ENCODE measurements around the gene NDUFA8.

NDUFA8 gene

GRCh38 chr9:122186301-122186700, 26.7 kb upstream of the NDUFA8 start:
- no peak for DNase-seq (ENCODE audit: low read depth in 1 of 2, low spot score in 1 of 2)

- DNase-seq (ENCODE audit: low read depth in 1 of 2, low spot score in 1 of 2): no peak
Measured at GRCh38 chr9:122184551-122184950, 25.0 kb upstream of the NDUFA8 start.

GRCh38 chr9:122183501-122183900, 23.9 kb upstream of the NDUFA8 start:
- DNase-seq (ENCODE audit: low read depth in 1 of 2, low spot score in 1 of 2): no peak

- DNase-seq (ENCODE audit: low read depth in 1 of 2, low spot score in 1 of 2): no peak
Measured at GRCh38 chr9:122180633-122181032, 21.1 kb upstream of the NDUFA8 start.

DNA sequence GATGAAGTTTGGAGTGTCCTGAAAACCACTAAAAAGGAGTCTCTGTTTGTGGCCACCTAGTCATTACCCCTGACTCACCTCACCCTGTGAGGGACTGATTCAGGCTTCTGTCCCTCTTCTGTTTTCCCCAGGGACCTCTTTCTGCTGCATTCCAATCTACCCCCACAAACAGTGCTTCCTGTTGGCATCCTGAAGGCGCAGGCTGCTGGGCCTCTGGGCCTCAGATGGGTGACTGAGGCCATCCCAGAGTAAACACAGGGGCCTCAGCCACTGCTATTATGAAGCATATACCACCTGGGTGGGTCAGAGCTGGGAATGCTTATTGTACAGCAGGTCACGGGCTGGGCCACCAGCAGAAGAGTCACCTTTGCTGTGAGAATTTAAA, 20.1 kb upstream of the NDUFA8 start:
- DNase-seq (ENCODE audit: low read depth in 1 of 2, low spot score in 1 of 2): no peak

GRCh38 chr9:122179054-122179689, 19.6 kb upstream of the NDUFA8 start:
- DNase-seq (ENCODE audit: low read depth in 1 of 2, low spot score in 1 of 2): no peak

DNA sequence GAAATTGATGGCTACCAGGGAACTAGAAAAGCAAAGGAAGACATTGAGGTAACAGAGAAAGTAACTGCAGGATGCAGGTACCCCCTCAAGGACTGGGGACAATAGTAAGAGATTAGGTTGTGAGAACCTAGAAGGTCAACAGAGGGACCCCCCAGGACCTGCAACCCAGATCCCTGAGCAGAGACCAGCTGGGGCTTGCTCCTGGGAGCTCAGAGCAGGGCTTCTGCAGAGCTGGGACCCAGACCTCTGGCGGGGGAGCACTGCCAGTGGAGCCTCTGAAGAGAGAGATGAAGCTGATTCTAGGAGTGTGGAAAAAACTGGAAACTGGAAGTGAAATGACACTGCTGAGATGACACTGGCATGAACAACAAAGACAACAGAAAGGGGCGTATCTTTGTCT, 17.3 kb upstream of the NDUFA8 start:
- no peak for DNase-seq (ENCODE audit: low read depth in 1 of 2, low spot score in 1 of 2)

DNA sequence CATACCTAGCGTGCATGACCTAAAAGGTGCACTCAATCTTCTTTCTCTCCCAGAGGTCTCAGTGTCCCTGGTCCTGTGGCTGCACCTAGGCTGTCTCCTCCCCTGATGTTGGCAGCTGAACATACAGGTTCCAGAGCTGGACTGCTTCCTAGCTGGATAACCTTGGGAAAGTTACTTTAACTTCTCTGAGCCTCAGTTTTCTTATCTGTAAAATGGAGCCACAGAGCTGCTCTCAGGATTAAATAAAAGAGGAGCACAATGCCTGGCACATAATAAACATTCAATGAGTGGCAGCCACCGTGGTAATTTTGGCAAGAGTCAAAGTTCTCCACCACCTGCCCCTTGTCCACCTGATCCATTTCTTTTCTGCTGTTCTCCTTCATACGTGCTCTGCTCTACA, 14.1 kb upstream of the NDUFA8 start:
- DNase-seq (ENCODE audit: low read depth in 1 of 2, low spot score in 1 of 2): no peak

- DNase-seq (ENCODE audit: low read depth in 1 of 2, low spot score in 1 of 2): no peak
Measured at GRCh38 chr9:122172131-122172530, 12.6 kb upstream of the NDUFA8 start.

DNA sequence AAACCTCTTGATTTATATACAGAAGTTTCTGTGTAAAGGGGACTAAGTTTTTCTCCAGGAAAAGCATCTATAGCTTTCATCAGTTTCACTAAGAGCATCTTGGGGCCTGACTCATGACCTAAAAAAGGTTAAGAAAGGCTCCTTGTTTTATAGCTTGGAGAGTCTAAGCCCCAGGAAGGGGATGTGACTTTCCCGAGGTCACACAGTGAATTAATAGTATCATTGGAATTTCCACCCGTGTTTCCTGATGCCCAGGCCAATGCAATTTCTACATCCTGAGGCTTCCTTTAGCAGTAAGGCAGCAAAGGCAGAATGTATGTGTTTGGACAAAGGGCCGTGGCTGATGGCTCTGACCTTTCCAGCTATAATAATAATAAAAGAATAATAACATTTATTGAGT, 8.8 kb upstream of the NDUFA8 start:
- DNase-seq (ENCODE audit: low read depth in 1 of 2, low spot score in 1 of 2): no peak

GRCh38 chr9:122164286-122164685, 4.7 kb upstream of the NDUFA8 start:
- no peak for DNase-seq (ENCODE audit: low read depth in 1 of 2, low spot score in 1 of 2)

- no peak for DNase-seq (ENCODE audit: low read depth in 1 of 2, low spot score in 1 of 2)
Measured at GRCh38 chr9:122162415-122162814, 2.8 kb upstream of the NDUFA8 start.

GRCh38 chr9:122159925-122160246, 307 bp upstream of the NDUFA8 start:
- DNase-seq (ENCODE audit: low read depth in 1 of 2, low spot score in 1 of 2): no peak

DNA sequence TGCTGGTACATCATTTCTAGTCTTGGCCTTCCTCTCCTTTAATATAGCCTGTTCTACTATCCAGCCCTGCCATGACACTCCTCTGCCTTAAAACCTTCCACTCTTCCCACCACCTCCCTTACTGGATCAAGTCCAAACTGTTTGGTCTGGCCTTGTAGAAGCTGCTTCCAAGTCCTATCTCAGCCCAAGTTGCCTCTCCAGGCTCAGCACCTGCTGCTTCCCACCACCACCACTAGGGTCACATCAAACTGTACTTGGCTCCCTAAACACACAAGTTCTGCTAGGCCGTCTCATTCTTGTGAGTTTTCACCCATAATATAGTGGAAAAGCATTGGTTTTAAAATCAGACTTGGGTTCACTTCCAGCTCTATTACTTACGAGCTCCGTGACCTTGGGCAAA, 1.4 kb downstream of the NDUFA8 start:
- no peak for DNase-seq (ENCODE audit: low read depth in 1 of 2, low spot score in 1 of 2)

DNA sequence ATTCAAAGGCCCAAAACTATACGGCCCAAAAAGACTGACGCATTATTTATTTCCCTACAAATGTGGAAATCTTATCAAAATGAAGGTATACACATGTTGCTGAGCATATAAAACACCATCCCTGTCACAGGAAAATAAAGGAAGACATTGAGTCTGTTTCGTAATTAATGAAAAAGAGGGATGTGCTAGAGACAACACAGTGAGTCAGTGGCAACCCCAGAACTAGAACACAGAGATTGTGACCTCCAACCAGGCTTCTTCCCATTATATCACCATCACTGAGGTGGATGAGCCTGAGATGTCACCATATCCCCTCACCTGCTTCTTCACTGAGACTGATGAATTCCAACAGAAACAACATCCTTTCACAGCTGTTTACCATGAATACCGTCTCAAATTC, 3.8 kb downstream of the NDUFA8 start:
- DNase-seq (ENCODE audit: low read depth in 1 of 2, low spot score in 1 of 2): no peak

DNA sequence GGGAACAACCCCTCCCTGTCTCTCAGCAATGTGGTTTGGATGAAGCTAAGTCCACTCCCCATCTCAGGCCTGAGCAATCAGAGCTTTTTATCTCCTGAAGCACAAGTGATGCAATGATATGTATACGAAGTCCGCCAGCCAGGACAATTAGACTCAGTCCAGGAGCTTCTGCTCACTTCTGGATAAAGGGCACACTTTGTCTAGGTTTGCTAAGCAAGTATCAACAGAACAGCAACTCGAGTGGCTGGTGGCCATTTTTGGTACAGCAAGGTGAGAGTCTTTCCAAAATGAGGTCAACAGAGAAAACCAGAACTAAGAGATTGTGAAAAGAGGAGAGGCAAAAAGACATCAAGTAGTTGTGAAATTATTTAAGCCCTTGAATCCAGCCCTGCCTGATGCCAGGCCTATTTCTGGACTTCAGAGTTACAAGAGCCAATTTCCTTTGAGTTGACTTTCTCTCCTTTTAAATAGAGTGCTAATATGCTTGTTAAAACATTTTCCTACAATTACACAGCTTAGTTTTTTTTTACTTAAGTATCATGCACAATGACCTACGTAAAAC, 8.2 kb downstream of the NDUFA8 start:
- DNase-seq (ENCODE audit: low read depth in 1 of 2, low spot score in 1 of 2): no peak

- DNase-seq (ENCODE audit: low read depth in 1 of 2, low spot score in 1 of 2): no peak
Measured at GRCh38 chr9:122145592-122145863, 14.1 kb downstream of the NDUFA8 start.

DNA sequence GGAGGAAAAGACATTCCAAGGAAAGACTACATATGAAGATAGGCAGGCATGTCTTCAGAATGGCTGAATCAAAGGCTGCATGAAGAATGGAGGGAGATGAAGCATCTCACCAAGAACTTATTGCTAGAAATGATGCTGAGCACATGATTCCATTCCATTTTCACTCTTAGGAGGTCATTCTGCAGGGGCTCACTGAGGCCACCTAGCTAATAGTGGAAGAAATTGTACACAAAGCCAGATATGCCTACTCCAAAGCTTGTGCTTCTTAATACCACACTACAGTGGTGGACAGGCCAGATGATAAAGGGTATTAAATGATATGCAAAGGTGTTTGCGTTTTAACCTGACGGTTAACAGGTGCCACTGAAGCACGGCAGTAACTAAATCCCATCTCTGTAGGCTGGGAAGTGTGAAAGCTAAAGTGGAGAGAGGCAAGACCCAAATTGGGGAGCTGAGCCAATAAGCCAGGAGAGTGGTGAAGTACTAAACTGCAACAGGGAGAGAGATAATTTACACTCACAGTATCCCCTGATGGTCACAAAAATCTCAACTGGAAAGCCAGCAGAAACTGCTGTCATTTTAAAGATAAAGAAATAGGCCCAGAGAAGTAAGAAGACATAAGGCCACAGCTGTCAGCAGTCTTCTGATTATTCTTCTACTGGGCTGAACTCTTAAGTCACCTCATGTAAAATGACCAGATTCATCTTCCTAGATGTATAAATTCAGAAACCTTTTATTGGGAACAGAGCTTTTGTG, 14.6 kb downstream of the NDUFA8 start:
- no peak for DNase-seq (ENCODE audit: low read depth in 1 of 2, low spot score in 1 of 2)

DNA sequence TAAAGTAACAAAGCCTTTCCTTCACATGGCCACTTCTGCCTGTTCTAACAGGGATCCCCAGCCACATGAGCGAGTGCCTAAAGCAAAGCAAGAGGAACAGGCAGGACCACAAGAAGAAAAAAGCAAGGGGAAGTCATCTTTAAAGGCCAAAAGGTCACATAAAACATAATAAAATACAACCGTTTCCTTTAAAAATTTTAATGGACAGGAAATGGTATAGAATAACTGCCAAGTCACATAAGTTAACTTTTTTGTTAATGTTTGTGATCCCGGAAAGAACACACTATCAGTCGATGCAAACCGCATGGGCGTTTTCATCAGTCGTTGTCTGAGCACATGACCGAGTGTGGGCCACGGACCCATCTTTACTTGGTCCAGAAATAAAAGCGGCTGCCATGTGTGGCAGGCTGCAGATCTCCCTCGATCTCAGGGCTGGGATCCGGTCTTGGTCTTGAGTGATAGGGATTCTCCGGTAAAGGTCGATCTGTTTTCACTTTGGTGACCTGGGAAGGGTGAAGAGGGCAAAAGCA, 15.6 kb downstream of the NDUFA8 start:
- DNase-seq (ENCODE audit: low read depth in 1 of 2, low spot score in 1 of 2): no peak

GRCh38 chr9:122143296-122143695, 16.3 kb downstream of the NDUFA8 start:
- DNase-seq (ENCODE audit: low read depth in 1 of 2, low spot score in 1 of 2): no peak

DNA sequence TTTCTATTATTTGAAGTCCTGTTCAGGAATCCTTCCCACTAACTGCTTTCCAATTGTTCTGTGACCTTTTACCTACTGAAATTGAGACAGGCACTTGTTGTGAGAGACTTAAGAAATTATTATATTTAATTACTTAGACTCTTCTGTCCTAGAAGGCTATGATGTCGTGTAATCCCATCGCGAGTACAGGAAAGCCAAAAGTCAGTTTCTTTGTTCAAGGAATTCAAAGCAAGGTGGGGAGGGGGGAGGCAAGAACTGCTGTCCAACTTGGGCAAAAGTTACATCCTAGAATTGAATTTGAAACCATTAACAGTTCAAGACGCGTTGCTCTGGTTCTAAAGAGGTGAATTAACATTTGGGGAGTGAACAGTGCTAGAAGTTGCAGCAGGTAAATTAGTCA, 17.9 kb downstream of the NDUFA8 start:
- DNase-seq (ENCODE audit: low read depth in 1 of 2, low spot score in 1 of 2): no peak

DNA sequence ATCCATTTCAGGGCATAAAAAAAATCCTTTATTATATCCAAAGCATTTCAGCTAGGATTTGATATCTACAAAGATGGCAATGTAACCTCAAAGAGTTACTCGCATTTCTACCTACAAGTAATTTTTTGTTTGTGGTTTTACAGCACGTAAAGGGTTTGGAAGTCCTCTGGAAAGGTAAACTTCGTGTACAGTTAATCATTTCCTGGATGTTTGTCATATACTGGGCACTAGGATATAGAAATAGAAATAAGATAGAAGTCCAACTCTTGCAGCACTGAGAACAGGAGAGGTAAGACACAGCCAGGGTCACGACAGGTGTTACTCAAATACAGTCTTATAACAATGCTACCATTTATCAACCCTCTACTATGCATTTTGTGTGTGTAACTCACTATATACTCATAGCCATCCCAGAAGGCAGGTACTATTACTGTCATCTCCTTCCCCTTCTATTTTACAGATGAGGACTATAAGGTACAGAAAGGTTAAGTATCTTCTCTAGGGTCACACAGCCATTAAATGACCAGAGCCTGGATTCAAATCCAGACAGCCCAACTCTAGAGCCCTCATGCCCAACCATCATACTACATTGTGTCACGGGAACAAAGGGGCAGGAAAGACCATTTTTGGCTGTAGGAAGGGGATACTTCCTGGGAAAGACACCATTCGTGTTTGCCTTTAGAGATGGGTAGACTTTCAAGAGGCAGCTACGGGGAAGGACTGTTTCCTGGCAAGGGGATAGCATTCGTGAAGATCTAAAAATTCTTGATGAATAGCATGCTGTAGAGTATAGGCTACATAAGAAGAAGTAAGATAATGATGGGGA, 19.0 kb downstream of the NDUFA8 start:
- DNase-seq (ENCODE audit: low read depth in 1 of 2, low spot score in 1 of 2): no peak

Data from stimulated activated CD4-positive, alpha-beta T cell treated with anti-CD3 and anti-CD28 coated beads, Interleukin-15, amount 100 ng/mL, for 1 hour (primary cell).